ENCODE measurements around the gene SASH1. TPM values are rescaled to one million over a fixed set of nuclear protein-coding genes. Genes with fewer than 3 reads are reported as not detected.
"Not testable (repeated sequence)": the region's sequence is repeated elsewhere in the genome, so short reads cannot be mapped to it uniquely, and the experiment has no call there.

Gene SASH1
- total RNA-seq, 1 experiment from 2014 or later: 27.4 TPM

GRCh38 chr6:148328876-148329555 is 13.6 kb upstream of the SASH1 start:
- no peak for DNase-seq (ENCODE audit: low read depth)

GRCh38 chr6:148329596-148330381 is 12.8 kb upstream of the SASH1 start:
- DNase-seq (ENCODE audit: low read depth): peak; percentile 79

- DNase-seq (ENCODE audit: low read depth): no peak
Measured at GRCh38 chr6:148332088-148332487, 10.6 kb upstream of the SASH1 start.

DNA sequence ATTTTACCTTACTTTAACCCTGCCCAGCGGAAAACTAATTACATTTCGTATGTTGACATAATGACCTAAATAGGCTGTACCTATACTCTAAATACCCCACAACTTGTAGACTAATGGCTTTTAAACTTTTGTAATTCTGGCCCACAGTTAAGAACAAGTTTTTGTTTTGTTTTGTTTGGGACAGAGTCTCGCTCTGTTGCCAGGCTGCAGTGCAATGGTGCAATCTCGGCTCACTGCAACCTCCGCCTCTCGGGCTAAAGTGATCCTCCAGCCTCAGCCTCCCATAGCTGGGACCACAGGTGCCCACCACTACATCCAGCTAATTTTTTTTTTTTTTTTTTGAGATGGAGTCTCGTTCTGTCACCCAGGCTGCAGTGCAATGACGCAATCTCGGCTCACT is 5.7 kb upstream of the SASH1 start:
- no peak for DNase-seq (ENCODE audit: low read depth)

DNA sequence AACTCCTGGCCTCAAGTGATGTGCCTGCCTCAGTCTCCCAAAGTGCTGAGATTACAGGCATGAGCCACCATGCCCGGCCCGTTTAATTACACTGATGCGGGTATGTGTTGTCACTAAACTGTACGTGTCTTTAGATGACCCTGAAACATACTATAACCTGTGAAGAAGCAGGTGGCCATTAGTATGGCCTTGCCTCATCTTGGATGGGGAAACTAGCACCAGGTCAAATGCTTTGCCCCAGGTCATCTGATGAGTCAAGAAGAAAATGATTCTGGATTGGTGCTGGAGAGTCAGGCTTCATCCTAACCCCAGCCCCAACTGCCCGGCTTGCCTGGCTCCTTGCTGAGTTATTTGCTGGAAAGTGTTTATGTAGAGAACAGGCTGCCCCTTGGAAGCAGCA is 2.9 kb upstream of the SASH1 start:
- DNase-seq (ENCODE audit: low read depth): no peak

DNA sequence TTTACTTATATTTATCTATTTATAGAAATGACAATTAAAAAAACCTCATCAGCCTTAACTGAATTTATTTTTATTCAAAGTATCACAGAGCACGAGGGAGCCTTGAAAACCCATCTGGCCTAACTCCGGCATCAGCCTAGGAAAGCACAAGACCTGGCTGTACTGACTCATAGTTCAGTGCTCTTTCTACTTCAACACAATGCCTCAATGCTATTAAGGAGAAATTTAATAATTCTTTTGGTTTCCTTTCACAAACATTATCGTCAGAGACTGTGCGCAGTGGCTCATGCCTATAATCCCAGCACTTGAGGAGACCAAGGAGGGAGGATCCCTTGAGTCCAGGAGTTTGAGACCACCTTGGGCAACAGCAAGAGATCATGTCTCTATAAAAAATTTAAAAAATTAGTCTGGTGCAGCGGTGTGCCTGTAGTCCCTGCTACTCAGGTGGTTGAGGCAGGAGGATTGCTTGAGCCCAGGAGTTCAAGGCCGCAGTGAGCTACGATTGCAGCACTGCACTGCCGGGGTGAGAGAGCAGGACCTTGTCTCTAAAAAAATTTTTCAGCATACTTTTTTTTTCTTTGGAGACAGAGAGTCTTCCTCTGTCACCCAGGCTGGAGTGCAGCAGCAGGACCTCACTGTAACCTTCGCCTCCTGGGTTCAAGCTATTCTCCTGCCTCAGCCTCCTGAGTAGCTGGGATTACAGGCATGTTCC is 1.9 kb upstream of the SASH1 start:
- no peak for DNase-seq (ENCODE audit: low read depth)

- no peak for DNase-seq (ENCODE audit: low read depth)
Measured at GRCh38 chr6:148342100-148342349, 613 bp upstream of the SASH1 start.

DNA sequence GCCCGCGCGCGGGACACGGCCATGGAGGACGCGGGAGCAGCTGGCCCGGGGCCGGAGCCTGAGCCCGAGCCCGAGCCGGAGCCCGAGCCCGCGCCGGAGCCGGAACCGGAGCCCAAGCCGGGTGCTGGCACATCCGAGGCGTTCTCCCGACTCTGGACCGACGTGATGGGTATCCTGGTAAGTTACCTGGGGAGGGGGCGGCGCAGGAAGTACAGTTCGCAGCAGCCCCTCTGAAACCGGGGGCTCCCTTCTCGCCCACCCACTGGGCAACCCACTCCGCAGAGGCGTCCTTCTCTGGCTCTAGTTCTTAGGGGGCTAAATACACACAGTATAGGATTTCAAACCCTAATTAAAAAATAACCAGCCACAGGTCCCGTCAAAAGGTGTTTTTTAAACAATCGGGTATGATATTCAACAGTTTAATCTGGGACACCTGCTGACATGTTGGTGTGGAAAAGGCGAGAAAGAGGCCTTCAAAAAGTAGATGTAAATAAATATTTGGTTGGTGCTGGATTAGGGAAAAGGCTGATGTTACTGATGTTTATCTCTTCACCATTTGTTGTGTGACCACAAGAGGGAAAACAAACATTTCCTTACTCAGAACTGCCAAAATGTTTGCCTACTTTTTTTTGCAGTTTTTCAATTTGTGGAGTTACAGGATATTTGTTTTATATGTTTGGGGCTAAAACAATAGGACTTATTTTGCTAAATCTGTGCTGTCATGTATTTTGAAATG is 577 bp downstream of the SASH1 start:
- DNase-seq (ENCODE audit: low read depth): no peak

DNA sequence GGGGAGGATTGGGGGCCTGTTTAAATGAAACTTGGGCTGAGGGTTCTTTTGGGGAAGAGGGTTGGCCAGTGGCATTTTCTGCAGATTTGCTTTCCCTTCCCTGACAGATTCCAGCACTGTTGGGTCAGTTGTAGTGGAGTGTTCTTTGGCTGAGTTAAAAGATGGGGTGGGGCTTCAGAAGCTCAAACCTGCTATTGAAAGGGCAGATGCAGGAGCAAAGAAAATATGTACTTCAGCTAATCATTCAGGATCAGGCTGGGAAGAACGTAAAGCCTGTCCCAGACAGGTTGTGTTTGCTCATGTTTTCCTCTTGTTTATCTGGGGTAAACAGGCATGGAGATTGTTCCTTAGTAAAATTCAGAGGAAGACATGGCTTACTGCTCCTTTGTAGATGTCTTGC is 2.5 kb downstream of the SASH1 start:
- DNase-seq (ENCODE audit: low read depth): no peak

DNA sequence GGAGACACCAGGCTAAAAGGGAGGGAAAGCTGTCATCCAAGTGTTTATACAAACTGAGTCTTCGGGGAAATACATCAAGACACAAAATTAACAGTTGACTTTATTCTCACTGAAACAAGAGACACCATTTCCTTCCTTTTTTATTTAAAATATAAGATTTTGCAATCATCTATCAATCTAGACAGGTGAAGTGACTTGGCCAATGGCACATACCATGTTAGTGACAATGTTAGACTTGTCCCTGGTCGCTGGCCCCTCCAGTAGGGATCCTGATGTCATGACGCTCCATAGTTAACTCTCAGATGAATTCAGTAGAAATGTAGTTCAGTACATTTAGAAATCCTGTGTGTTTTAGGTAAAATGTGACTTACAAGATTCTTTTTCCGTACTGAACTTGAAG is 2.9 kb downstream of the SASH1 start:
- no peak for DNase-seq (ENCODE audit: low read depth)

DNA sequence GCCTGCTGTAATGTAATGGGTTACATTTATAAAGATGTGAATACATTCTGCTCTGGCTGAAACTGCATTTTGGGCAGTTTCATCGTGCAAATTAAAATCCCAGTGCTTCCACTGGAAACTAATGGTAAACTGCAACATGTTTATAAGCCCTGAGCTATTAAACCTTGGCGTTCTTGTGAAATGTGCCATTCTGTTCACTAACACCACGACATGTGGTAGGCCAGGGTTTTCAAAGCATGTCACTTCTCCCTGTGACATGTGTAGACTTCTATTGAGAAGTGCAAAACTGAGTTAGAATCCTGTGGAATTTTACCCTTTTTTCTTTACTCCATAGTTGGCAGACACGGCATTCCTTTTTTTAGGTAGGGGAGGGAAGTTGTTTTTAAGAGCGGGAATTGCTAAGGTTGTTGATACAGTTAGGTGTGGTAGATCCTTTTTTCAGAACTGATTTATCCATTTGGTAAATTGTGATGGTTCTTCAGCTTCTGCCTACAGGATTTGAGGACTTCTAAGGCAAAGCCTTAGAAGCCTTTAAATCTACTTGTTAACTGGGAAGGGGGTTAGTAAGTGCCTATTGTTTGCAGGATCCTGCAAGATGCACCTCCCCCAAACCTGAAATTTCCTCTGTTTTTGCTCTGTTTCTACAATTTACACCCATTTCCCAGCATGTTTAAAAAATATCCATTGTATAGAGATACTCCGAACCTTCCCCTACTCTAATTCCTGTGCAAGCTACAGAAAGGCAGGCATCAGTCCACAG is 4.2 kb downstream of the SASH1 start:
- DNase-seq (ENCODE audit: low read depth): no peak

DNA sequence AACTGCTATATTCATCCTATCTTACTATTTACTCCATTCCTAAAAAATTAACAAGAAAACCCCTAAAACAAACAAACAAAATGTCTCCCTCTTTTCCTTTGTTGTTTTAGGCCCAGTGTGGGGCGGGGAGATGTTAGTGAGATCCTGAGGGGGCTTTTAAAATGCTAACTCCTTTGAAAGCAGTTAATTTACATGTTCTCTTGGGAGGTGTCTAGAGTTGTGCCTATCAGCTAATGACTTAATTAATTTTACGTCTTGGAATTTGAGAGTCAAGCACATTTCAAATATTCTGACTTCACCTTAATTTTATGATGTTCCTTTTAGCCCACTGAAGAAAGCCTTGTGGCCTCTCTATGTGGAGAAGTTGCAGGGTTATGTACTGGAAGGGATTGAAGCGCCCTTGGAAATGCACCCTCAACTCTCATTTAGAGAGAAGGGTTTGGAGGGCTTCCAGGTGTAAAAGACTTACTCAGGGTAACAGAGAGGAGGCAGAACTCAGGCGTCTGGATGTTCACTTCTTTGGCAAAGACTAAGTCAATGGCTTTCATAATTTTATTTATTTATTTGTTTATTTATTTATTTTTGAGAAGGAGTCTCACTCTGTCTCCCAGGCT is 4.9 kb downstream of the SASH1 start:
- no peak for DNase-seq (ENCODE audit: low read depth)

GRCh38 chr6:148348335-148348734 is 5.7 kb downstream of the SASH1 start:
- no peak for DNase-seq (ENCODE audit: low read depth)

GRCh38 chr6:148348778-148349177 is 6.1 kb downstream of the SASH1 start:
- no peak for DNase-seq (ENCODE audit: low read depth)

GRCh38 chr6:148349466-148349865 is 6.8 kb downstream of the SASH1 start:
- no peak for DNase-seq (ENCODE audit: low read depth)

DNA sequence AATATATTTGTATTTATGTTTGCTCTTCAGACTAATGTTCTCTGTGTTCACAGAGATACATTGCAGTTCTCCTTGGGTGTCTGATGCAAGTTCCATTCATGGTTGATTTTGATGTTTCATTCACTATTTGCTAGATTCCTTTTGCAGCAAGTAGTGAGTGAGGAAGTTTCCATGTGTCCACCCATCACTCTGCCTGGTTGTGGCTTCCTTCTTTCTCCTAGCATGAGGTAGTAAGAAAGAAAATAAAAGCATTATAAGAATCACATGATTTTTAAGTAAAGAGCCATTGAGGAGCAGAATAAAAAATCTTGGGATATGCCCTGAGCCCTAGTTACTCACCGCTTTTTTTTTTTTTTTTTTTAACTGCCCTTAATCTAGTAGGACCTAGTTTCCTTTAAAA is 8.7 kb downstream of the SASH1 start:
- DNase-seq (ENCODE audit: low read depth): no peak

DNA sequence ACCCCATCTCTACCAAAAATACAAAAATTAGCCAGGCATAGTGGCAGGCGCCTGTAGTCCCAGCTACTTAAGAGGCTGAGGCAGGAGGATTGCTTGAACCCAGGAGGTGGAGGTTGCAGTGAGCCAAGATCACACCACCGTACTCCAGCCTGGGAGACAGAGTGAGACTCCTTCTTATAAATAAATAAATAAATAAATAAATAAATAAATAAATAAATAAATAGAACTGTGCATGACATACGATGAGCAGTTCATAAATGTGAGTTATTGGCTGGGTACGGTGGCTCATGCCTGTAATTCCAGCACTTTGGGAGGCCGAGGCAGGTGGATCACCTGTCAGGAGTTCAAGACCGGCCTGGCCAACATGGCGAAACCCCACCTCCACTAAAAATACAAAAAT is 9.8 kb downstream of the SASH1 start:
- not testable (repeated sequence) for DNase-seq (ENCODE audit: low read depth)

DNA sequence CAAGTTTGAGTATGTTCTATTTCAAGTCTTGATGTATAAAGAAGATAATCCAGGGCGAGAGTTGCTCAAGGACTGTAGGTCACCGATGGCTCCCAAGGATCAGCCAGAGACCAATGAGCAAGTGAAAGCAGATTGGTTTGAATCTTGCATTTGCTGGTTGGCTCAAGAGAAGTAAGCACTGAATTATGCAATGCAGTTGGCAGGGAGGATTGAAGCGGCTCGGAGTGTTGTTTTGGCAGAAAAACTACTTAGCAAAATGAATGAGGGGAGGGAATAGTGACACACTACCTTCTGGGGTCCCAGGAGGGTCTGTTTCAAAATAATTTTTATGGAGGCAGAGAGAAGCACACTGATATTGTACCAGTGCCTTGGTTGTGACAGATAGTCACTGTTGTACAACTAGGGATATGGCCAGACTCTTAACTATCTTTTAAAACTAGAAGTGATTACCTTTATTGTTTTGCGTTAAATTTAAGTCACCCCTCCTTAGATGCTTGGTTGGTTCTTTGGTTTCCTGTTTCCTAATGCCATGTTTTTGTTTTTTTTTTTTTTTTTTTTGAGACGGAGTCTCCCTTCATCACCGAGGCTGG is 15.7 kb downstream of the SASH1 start:
- DNase-seq (ENCODE audit: low read depth): no peak

GRCh38 chr6:148359228-148359627 is 16.6 kb downstream of the SASH1 start:
- no peak for DNase-seq (ENCODE audit: low read depth)

DNA sequence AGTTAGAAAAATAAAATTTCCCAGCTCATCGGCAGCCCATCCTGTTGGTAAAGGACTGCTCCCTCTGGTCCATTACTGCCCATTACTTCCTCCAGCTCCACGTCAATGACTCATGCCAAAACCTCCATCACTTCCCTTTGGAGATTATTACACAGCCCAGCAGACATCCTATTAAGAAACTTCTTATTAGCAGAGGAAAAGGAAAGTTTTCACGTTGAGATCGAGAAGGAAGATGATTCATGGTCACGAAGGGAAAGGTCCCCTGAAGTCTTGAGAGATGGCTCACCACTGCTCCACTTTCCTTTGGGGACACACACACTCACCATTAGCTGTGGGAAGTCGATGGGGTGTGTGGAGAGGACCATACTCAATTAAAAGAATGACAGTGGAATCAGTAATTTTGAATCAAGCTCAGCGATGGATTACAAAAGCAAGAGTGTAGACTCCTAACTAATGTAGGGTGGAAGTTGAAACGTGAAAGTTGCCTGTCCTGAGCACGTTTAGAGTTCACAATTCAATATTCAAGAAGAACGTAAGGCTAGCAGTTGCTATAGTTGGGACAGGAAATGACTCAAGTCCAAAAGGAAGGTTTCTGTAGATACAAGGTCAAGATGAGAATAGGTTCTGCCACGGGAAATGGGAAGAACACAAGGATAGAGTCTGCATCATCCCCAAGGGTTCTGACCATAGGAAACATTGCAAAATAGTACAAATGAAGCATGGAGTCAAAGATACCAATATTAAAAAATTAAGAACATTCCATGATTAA is 21.6 kb downstream of the SASH1 start:
- DNase-seq (ENCODE audit: low read depth): peak; percentile 85

Measured in RPMI7951 (cell line).